Prostate gland (tissue), 2 donors: ENCODE results near the gene USP10.

ENCODE experiments used
- POLR2A ChIP-seq: fragments of 450-650 bp; IDR thresholded peaks from one replicate; pipeline ENCODE4 v1.6.1; 2016; ENCODE audit warnings: antibody characterized with exemption, mild to moderate bottlenecking
- POLR2AphosphoS5 ChIP-seq: sonication (generic); formaldehyde crosslinking; IDR thresholded peaks from one replicate; pipeline ENCODE4 v1.6.1; 2017; ENCODE audit warnings: antibody characterized with exemption
- TF ChIP-seq, protein P1 (sequence below), 4 experiments: fragments of 200-600 bp in 2 of 4; fragments of 450-650 bp in 2 of 4; sonication (generic) in 2 of 4; IDR thresholded peaks; 1 replicate in 3 of 4; 2 replicates in 1 of 4; pipeline ENCODE4 v1.5.1; 2016 to 2019; ENCODE audit warnings: antibody characterized with exemption in 4 of 4, mild to moderate bottlenecking in 2 of 4, moderate library complexity in 2 of 4

DNA sequence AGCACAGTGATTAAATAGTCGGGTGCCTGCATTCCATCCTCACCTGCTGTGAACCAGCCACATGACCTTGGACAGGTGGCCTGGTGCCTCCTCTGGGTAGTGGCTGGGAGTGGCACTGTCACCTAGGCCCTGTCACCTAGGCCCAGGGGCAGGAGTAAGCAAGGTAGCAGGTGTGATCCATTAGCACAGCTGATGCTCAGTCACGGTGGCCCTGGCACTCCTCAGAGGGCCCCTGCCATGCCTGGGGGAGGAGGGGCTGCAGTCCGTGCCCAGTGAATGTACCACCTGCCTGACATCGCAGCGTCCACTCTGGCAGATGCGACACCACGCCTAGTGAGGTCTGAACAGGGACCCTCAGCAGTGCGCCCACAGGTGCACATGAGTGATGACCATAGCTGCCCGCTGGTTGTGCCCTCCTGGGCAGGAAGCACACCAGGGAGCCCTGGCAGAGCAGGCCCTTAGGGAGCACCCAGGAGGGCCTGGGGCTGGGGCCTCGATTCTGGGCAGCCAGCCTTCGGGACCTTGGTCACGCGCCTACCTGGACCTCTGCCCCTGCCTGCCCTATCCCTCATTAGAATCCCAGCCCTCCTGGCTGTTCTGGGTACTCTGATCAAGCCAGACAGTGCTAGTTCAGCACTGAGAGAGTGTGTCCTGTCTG, 86.9 kb downstream of the USP10 start:
- TF ChIP-seq POLR2AphosphoS5 (no peak), POLR2A (no peak)
- TF ChIP-seq, protein P1, sequence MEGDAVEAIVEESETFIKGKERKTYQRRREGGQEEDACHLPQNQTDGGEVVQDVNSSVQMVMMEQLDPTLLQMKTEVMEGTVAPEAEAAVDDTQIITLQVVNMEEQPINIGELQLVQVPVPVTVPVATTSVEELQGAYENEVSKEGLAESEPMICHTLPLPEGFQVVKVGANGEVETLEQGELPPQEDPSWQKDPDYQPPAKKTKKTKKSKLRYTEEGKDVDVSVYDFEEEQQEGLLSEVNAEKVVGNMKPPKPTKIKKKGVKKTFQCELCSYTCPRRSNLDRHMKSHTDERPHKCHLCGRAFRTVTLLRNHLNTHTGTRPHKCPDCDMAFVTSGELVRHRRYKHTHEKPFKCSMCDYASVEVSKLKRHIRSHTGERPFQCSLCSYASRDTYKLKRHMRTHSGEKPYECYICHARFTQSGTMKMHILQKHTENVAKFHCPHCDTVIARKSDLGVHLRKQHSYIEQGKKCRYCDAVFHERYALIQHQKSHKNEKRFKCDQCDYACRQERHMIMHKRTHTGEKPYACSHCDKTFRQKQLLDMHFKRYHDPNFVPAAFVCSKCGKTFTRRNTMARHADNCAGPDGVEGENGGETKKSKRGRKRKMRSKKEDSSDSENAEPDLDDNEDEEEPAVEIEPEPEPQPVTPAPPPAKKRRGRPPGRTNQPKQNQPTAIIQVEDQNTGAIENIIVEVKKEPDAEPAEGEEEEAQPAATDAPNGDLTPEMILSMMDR (IDR thresholded peaks at IDR 0.05): no peak
